GM19467 (cell line): ENCODE data around the gene SLC25A29.
"Not testable (repeated sequence)": the region's sequence is repeated elsewhere in the genome, so short reads cannot be mapped to it uniquely, and the experiment has no call there.

ENCODE experiments used
- ATAC-seq: cut with Tn5 transposase; IDR thresholded peaks from one replicate; pipeline ENCODE4 v1.9.1; 2021; ENCODE audit warnings: mild to moderate bottlenecking, moderate library complexity; ENCODE audit not compliant: unreplicated experiment

The SLC25A29 gene

DNA sequence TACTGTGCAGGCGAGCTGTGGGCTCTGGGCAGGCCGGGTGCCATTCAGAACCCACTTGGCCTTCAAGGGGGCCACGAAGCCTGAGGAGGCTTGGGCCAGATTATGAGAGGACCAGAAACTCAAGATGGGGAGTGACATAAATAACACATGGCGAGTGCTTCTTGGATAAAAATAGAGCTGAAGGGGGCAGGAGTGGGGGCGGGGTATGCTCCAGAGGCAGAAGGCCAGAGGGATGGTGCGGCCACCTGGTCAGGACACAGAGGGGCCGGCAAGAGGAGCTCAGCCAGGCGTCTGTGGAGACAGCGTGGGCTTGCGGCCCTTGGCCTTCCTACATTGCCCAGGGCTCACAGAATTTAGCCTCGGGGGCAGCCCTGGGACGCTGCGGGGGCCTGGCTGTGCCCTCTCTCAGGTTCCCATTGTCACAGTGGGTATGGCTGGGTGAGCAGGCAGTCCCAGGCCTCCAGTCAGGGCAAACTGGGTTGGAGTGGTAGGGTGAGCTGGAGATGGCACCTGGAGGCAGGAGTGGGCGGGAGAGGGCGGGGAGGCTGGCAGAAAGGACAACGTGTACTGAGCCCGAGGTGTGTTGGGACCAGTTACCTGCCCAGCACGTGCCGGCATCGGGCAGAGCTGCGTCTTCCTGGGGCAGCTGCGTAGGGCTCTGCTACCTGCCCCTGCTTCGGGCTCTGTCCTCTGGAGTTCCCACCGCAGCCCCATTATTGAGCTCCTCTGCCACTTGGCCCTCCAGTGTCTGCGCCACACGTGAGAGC lies 7.4 kb upstream of the SLC25A29 start:
- ATAC-seq: no peak

DNA sequence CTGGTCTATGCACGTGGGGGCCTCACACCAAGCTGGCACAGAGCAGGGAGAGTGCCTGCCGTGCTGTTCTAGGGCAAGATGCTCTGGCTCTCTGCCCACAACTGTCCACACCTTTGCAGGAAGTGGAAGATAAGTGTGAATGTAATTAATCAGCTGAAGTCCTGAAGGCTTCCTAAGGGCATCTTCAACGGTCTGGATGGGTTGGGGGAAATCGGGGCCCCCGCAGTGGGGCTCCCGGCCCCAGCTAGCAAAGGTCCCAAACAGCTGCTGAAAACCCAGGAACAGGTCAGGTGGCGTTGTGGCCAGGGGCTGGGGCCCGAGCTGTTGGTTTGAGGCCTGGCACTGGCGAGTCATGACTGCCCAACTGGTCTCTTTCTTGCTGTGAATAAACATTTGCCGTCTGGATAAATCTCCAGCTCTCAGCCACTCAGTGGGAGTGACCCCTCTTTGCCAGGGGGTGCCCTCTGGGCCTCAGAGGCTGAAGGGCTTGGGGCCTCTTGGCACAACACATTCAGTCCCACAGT lies 6.7 kb upstream of the SLC25A29 start:
- no peak for ATAC-seq

- not testable (repeated sequence) for ATAC-seq
Measured at GRCh38 chr14:100312110-100312876, 6.0 kb upstream of the SLC25A29 start.

DNA sequence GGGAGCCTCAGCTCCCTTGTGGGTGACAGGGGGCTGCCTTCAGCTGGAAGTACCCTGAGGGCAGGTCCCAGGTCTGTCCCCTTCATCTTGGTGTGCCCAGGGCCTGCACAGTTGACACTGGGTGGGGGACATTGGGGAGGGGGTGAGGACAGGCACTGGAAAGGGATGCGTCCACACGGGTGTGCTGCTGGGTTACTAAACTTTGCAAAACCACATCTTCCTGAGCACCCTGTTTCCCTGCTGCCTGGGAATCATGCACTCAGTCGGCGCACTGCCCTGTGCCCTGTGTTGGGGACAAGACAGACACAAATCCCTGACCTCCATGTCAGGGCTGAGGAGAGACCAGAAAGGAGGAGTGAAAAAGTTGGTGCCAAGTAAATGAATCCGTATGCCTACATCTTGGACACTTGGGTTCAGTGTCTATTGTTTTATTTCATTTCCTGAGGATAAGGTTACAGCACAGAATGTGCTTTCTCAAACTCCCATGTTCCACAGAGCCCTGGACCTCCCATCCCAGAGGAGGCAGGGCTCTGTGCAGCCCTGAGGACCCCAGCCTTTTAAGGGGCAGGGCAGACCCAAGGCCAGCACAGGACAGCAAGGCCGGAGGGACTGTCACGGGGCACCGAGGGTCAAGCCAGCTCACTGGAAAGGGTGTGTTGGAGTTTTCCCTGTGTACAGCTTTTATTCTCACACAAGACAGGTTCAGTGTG lies 2.9 kb upstream of the SLC25A29 start:
- ATAC-seq: no peak

DNA sequence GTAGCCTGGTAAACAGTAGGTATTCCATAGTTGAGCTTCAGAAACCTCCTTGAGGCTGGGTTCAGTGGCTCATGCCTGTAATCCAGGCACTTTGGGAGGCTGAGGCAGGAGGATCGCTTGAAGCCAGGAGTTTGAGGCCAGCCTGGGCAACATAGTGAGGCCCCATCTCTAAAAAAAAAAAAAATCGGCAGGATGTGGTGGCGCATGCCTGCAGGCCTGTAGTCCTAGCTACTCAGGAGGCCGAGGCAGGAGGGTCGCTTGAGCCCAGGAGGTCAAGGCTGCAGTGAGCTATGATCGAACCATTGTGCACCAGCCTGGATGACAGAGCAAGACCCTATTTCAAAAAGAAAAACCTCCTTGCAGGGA lies 2.2 kb upstream of the SLC25A29 start:
- ATAC-seq: not testable (repeated sequence)

DNA sequence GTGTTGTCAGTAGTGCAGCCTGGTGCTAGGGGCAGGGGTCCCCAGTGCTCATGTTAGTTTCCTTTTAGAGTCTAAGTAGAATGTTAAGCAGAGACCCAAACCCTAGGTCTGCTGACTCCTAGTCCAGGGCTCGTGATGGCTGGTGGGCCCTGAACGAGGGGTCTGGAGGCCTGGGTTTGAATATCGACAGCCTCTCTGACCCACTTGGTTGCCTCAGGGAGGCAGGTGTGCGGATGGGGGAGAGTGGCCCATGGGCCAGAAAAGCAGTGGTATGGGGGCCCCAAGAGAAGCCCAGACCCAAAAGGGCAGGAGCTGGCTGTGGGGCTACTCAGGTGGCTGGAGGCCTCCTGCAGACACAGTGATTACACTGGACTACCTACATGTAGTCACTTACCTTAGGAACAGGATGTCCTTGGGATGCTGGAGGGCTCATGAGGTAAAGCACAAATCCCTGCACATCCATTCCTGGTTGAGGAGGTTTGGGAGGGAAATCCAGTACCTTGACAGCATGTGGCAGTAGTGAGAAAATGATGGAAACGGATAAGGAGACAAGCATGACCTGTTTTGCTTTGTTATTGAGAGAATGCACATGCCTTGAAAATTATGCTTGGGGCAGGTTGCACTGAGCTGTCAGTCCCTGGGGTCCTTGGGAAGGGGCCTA lies 1.7 kb upstream of the SLC25A29 start:
- ATAC-seq: no peak

DNA sequence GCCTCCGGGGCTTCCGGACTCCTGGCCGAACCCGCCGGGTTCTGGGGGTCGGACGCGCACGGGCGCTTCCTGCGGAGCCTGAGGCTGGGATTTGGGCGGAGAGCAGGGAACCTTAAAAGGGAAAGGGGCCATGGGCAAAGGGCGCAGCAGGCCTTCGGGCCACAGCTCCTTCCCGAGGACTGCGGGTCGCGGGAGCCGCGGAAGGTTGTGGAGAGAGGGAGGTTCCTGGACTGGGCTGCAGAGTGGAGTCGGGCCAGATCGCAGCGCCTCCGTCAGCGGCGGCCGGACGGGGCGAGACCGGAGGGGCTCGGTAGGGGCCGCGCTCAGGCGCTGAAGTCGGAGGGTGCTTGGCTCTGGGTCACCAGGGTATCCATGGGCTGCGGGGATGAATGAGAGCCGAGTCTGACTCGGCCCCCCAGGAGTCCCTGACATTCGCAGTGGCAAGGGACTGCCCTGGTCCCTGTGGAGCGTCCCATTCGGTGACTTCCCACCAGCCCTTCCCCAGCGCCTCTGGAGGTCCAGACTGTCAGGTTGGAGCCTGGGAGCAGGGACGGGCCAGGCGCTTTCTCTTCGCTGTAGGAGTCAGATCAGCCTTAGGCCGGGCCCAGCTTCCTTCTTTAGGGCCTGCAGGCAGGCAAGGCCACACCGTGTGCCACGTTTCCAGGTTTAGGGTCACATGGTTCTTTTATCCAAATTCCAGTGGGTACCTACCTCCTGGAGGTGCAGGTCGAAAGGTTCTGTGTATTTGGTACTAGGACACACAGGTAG lies 938 bp upstream of the SLC25A29 start:
- ATAC-seq: no peak

- ATAC-seq: no peak
Measured at GRCh38 chr14:100305324-100306100, 732 bp downstream of the SLC25A29 start.

DNA sequence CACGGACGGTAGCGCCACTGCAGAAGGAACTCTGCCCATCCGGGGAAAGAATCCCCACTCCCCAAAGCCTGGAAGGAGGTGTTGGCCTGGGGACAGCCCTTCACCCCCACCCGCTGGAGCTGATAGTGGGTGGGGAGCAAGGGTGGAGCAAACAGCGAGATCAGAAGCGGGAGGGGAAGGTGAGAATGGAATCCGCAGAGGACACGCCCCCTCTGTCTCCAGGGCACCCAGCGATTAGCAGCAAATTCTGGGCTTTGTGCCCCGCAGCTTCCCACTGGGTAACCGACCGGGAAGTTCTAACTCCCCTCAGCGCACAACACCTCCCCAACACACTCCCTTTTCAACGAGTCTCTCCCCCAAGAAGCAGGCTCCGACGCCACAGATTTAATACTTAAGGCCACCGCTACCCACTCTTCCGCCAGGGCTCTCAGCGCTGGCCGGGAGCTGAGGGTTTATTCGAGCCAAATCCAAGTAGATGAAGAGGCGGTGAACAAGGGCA lies 1.4 kb downstream of the SLC25A29 start:
- ATAC-seq: no peak

DNA sequence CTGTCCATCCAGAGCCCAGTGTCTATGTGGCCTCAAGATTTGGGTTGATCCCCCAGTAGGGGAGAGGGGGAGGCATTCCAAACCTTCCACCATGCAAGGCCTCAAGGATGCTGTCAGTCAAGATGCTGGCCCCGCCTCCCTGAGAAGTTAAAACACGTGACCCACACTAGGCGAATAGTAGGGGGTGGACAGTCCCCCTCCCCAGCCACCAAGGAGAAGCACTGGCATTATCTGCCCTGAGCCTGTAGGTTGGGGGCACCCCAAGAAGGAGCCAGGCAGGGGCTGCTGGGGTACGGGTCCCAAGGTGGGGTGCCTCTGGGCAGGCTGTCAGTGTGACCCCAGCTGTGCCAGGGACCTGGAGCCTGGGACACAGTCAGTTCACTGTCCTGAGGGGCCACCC lies 2.3 kb downstream of the SLC25A29 start:
- no peak for ATAC-seq

DNA sequence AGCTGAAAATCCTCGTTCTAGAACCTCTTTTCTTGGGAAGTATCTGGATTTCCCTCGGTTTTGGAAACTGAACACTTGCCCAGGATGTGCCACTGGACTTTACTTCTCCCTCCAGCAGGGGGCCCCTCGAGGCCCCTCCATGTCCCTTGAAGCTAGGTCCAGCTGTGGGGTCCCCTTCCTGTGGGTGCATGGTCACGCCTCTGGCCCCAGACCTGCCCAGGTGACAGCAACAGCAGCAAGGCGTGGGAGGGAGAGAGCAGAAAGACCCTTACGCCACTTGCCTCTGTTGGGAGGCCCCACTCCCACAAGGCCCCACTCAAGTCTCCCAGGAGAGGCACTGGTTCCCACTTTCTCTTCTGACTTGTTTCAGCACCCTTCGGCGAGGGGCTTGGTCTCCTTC lies 3.1 kb downstream of the SLC25A29 start:
- ATAC-seq: no peak

DNA sequence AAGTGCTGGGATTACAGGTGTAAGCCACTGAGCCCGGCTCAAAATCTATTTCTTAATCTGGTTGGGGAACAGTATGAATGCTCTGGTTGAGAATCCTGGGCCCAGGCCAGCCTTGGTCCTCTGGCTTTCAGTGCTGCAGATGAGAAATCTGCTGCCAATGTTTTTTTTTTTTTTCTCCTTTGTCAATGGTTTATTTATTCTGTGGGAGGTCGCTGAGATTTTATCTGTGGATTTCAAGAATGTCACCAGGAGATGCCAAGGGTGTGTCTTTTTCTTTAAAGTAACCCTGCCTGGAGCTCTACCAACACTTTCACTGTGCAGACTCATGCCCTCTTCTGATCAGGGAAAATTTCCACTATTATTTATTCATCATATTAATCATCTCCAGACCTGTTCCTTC lies 3.6 kb downstream of the SLC25A29 start:
- no peak for ATAC-seq

DNA sequence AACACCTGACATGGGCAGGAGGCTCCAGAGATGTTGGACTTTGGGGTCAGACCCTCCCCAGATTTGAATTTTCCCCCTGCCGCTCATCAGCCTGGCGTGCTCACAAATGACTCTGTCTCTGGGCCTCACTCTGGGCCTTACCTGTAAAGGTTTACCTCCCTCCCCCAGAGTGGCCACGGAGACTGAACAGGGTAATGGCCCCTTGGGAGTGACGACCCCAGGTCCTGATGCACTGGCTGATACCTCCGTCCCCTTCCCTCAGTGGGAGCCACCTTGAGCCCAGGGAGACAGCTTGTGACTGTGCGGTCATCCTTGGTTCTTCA lies 7.0 kb downstream of the SLC25A29 start:
- no peak for ATAC-seq

- ATAC-seq: no peak
Measured at GRCh38 chr14:100298551-100299237, 7.5 kb downstream of the SLC25A29 start.

DNA sequence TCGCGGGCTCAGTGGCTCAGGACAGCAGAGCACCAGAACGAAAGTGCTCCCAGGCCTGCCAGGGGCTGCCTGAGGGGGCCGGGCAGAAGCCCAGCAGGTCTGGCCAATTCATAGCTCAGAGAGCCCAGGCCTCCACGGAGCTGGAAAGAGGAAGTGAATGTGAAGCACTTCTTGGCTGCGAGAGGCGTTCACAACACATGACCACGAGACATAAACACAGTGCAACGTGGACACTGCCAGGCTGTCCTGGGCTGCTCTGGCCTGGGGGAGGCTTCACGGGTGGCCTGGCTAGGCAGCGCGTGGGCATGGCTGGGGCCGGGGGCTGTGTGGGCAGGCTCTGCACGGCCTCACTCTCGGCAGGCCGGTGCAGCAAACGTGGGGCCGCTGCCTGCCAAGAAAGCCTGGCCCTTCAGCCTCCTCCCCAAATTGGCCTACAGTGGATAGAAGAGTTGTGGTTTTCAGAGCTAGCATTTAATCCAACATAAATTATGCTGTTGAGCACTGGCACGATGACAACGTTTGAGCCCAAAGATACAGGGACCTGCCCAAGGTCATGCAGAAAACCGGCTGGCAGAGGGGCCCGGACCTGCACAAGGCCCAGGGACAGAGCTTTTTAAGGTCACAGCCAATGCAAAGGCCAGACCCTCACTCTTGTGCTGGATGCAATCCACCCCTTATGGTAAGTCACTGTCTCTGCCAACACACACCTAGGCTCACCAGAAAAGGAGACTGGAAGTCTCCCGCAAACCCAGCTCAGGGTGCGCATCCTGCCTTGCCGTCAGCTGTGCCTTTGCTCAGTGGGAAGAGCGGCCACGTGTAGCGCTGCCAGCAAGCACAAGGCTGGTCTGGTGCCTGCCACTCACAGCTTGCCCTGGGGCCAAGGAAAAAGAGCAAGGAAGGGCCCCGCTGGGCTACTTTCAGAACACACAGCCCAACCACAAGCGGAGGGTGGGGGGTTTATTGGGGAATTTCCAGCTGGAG lies 8.6 kb downstream of the SLC25A29 start:
- peak; percentile 72 for ATAC-seq

- ATAC-seq: not testable (repeated sequence)
Measured at GRCh38 chr14:100296729-100297128, 9.5 kb downstream of the SLC25A29 start.

GRCh38 chr14:100296106-100296651 lies 10.1 kb downstream of the SLC25A29 start:
- ATAC-seq: no peak
